Astrocyte of the spinal cord (primary cell): Measurements from ENCODE around the gene HCN2.
A peak's percentile ranks its signal among the peaks of the same experiment; 100 is the strongest.

Experiments
- DNase-seq: peaks from one replicate; pipeline ENCODE4 v3.0.0; 2011; ENCODE audit warnings: low read depth, low spot score
- H3K4me3 ChIP-seq: 2 replicates; pipeline ENCODE4 v1.5.1; 2011; ENCODE audit warnings: low read depth, mild to moderate bottlenecking, low read length, moderate library complexity
- CTCF ChIP-seq: IDR thresholded peaks from 2 replicates; pipeline ENCODE4 v1.5.1; 2012; ENCODE audit warnings: low read depth, mild to moderate bottlenecking, low read length, inconsistent platforms
- in situ Hi-C: cut with HindIII; loops from 2 replicates; pipeline ENCODE4 v1.10.0; 2017; ENCODE audit warnings: low sequenced_read_pairs

The HCN2 gene

GRCh38 chr19:585551-586110 is 4.0 kb upstream of the HCN2 start:
- no peak for TF ChIP-seq CTCF
- no peak for DNase-seq
- no peak overlapping the region for H3K4me3 ChIP-seq
- in situ Hi-C loops: no loop called here

- peak; percentile 82 for TF ChIP-seq CTCF
- DNase-seq: peak; percentile 83
- no peak overlapping the region for H3K4me3 ChIP-seq
- in situ Hi-C loops: no loop called here
Measured at GRCh38 chr19:588093-588740, 1.5 kb upstream of the HCN2 start.

- no peak for TF ChIP-seq CTCF
- H3K4me3 ChIP-seq: no peak overlapping the region
- in situ Hi-C loops: no loop called here
- no peak for DNase-seq
Measured at GRCh38 chr19:588741-589692, 664 bp upstream of the HCN2 start.

- in situ Hi-C loops: no loop called here
- H3K4me3 ChIP-seq: peak overlapping the region; percentile 23
- DNase-seq: peak; percentile 47
- TF ChIP-seq CTCF: no peak
Measured at GRCh38 chr19:590396-590745, 690 bp downstream of the HCN2 start.

GRCh38 chr19:590750-591098 is 1.0 kb downstream of the HCN2 start:
- in situ Hi-C loops: no loop called here
- no peak for DNase-seq
- peak overlapping the region; percentile 20 for H3K4me3 ChIP-seq
- no peak for TF ChIP-seq CTCF

- no peak for DNase-seq
- H3K4me3 ChIP-seq: peak overlapping the region; percentile 7
- in situ Hi-C loops: no loop called here
- no peak for TF ChIP-seq CTCF
Measured at GRCh38 chr19:591099-591958, 1.6 kb downstream of the HCN2 start.
